Activated CD4-positive, alpha-beta memory T cell treated with anti-CD3 and anti-CD28 coated beads for 36 hours (primary cell): Measurements from ENCODE around the gene KCNQ5. TPM values are rescaled to one million over a fixed set of nuclear protein-coding genes. Genes with fewer than 3 reads are reported as not detected.

Experiments
- CTCF ChIA-PET: fragments of 350-600 bp; sonication (Branson Sonifier 250); formaldehyde crosslinking; loops from one replicate; lab custom pipeline; 2021; ENCODE audit warnings: antibody characterized with exemption, inconsistent platforms; lab: Charles Lee
- POLR2A ChIA-PET: fragments of 350-600 bp; sonication (Branson Sonifier 250); formaldehyde crosslinking; loops from one replicate; lab custom pipeline; 2021; ENCODE audit warnings: antibody characterized with exemption; lab: Charles Lee
- DNase-seq: peaks from one replicate; pipeline ENCODE4 v3.0.0-alpha.2; 2020
- H3K27ac Mint-ChIP-seq: one replicate; pipeline ENCODE4 v1.8.0; 2021; ENCODE audit warnings: mixed read lengths
- H3K27me3 Mint-ChIP-seq: one replicate; pipeline ENCODE4 v1.8.0; 2021; ENCODE audit warnings: mixed read lengths
- H3K36me3 Mint-ChIP-seq: one replicate; pipeline ENCODE4 v1.8.0; 2021; ENCODE audit warnings: mixed read lengths
- H3K4me1 Mint-ChIP-seq: one replicate; pipeline ENCODE4 v1.8.0; 2021; ENCODE audit warnings: low read depth, mixed read lengths
- H3K4me3 Mint-ChIP-seq: one replicate; pipeline ENCODE4 v1.8.0; 2021; ENCODE audit warnings: mild to moderate bottlenecking, mixed read lengths
- H3K9me3 Mint-ChIP-seq: one replicate; pipeline ENCODE4 v1.8.0; 2021; ENCODE audit warnings: mixed read lengths
- intact Hi-C: fragments of 100-400 bp; cut with micrococcal nuclease; formaldehyde crosslinking; loops from one replicate; pipeline ENCODE4 v1.15.1; 2023
- total RNA-seq, 2 experiments: library from RNA; stranded (reverse); gene quantifications; one replicate each; pipeline ENCODE4 v1.2.3, GENCODE V29; 2021

Gene KCNQ5
- total RNA-seq, 2 experiments from 2014 or later: 4.5 to 5.2 TPM

DNA sequence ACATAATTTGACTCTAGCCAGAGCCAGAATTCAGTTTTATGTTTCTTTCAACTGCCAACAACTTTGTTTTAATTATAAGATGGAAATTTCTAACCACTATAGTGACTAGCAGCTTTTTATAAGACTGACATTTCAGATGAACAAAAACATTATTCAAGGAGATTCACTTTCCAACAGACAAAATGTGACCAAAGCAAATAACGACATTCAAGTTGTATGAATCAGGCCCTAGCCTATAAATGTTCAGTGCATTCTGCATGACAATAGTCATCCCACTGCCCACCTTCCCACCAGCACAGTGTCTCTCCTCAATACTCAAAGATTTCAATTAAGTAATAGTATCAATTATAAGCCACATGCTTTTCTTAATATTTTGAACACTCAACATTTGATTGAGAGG, 402.7 kb downstream of the KCNQ5 start:
- H3K27ac Mint-ChIP-seq: no peak overlapping the region
- H3K36me3 Mint-ChIP-seq: no peaks in the 10 kb centered on the region
- ChIA-PET POLR2A (no interaction called here), CTCF (no interaction called here)
- intact Hi-C loops: no loop called here
- H3K9me3 Mint-ChIP-seq: no peaks in the 10 kb centered on the region
- no peak for DNase-seq
- H3K27me3 Mint-ChIP-seq: no peaks in the 10 kb centered on the region
- no peak overlapping the region for H3K4me3 Mint-ChIP-seq
- no peaks in the 10 kb centered on the region for H3K4me1 Mint-ChIP-seq

DNA sequence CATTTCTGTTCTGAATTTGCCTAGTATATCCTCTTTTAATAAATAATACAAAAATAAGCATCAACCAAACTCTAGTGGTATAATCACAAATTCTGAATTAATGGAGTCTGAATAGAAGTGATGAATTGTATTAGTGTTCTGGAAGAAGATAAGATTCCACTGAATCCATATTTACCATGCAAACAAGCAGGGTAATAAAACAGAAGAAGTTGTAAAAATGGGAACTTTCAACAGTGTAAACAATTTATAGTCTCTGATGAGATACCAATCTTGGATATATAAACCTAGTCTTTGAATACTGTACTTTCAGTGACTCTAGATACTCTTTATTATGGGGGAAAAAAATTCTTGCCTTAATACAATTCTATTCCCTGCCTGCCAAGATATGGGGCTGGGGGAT, 405.8 kb downstream of the KCNQ5 start:
- intact Hi-C loops: no loop called here
- Mint-ChIP-seq H3K27ac (no peak overlapping the region), H3K36me3 (no peaks in the 10 kb centered on the region), H3K4me3 (no peak overlapping the region), H3K27me3 (no peaks in the 10 kb centered on the region), H3K4me1 (no peaks in the 10 kb centered on the region), H3K9me3 (no peaks in the 10 kb centered on the region)
- ChIA-PET POLR2A (no interaction called here), CTCF (no interaction called here)
- no peak for DNase-seq

DNA sequence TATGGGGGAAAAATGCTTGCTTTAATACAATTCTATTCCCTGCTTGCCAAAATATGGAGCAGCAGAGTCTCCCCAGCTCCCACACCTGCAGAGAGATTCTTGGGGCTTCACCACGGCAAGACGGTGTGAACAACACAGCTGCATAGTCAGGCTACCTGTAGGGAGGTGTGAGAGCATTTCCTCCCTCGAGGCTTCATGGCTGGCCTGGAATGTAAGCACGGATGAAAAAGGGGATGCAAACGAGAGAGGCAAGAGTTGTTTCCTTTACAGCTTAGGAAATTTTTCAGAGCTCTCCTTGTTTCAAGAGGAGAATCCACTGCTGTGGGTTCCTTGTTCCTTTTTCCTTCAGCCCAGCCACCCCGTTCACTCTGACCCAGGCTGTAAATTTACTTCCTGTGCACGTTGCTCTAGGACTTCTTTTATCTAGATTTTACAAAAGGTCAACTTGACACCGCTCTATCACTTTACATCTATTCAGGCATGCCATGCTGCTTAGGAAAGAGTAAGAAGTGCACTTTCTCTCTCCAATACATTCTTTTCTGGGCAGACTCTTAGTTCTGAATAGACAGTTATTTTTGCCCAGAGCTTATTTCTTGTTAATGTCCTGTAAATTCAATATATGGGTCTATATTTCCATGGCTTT, 406.4 kb downstream of the KCNQ5 start:
- intact Hi-C loops: no loop called here
- Mint-ChIP-seq H3K27me3 (no peaks in the 10 kb centered on the region), H3K9me3 (no peaks in the 10 kb centered on the region), H3K4me3 (no peak overlapping the region), H3K4me1 (no peaks in the 10 kb centered on the region), H3K36me3 (no peaks in the 10 kb centered on the region), H3K27ac (no peak overlapping the region)
- CTCF ChIA-PET: interaction anchor here (1.2 kb wide), 1 partner anchor 412 kb away, joined by 3 read pairs; no protein-coding TSS in a partner anchor
- no peak for DNase-seq
- POLR2A ChIA-PET: no interaction called here

DNA sequence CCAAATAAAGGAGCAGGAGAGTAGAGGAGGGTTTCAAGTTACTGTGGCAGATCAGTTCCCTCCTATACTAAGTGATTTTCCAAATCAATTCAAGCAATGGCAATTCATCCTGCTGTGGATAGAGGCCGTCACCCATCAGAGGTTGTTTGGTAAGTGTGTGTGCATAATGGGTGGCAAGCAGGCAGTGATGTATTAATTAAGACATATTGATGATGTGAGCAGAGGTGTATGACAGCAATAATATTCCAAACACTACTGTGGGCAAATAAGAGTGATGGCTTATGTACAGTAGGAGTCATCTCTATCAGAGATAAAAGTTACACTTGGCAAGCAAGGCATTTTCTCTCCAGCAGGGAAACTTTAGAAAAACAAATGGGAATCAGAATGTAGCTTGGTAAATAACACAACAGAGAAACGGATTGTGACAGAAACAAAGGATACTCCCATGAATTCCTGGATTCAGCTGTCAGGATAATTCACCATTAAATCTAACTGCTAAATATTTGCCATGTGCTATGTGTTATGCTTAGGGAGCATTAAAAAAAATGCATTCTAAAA, 407.1 kb downstream of the KCNQ5 start:
- no peaks in the 10 kb centered on the region for H3K36me3 Mint-ChIP-seq
- DNase-seq: no peak
- no peaks in the 10 kb centered on the region for H3K9me3 Mint-ChIP-seq
- H3K4me1 Mint-ChIP-seq: no peaks in the 10 kb centered on the region
- intact Hi-C loops: no loop called here
- H3K4me3 Mint-ChIP-seq: no peak overlapping the region
- CTCF ChIA-PET: interaction anchor here (0.6 to 1.2 kb wide), 2 partner anchors 151 to 412 kb away, joined by 3 read pairs; no protein-coding TSS in a partner anchor
- no peak overlapping the region for H3K27ac Mint-ChIP-seq
- no peaks in the 10 kb centered on the region for H3K27me3 Mint-ChIP-seq
- POLR2A ChIA-PET: no interaction called here

DNA sequence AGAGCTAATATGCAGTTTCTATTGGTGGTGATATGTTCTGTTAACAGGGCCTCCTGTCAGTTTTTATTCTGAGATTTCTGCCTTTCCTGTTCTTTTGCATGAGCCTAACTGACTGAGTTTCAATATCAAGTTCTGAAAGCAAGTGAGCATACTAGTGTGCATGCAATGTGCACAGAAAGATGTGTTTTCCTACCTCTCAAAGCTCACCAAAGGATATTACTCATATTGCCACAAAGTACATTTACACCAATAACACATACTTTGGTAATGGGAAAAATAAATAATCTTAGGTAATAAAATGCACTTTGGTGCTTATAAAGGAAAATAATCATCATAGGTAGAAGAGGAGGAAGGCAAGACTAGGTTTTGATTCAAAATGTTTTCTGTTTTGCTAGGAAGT, 408.4 kb downstream of the KCNQ5 start:
- H3K36me3 Mint-ChIP-seq: no peaks in the 10 kb centered on the region
- no peaks in the 10 kb centered on the region for H3K27me3 Mint-ChIP-seq
- intact Hi-C loops: no loop called here
- no peaks in the 10 kb centered on the region for H3K4me1 Mint-ChIP-seq
- no peaks in the 10 kb centered on the region for H3K9me3 Mint-ChIP-seq
- H3K4me3 Mint-ChIP-seq: no peak overlapping the region
- no peak overlapping the region for H3K27ac Mint-ChIP-seq
- DNase-seq: no peak
- ChIA-PET POLR2A (no interaction called here), CTCF (interaction anchor here (1.3 kb wide), 1 partner anchor 99 kb away, joined by 3 read pairs; no protein-coding TSS in a partner anchor)

DNA sequence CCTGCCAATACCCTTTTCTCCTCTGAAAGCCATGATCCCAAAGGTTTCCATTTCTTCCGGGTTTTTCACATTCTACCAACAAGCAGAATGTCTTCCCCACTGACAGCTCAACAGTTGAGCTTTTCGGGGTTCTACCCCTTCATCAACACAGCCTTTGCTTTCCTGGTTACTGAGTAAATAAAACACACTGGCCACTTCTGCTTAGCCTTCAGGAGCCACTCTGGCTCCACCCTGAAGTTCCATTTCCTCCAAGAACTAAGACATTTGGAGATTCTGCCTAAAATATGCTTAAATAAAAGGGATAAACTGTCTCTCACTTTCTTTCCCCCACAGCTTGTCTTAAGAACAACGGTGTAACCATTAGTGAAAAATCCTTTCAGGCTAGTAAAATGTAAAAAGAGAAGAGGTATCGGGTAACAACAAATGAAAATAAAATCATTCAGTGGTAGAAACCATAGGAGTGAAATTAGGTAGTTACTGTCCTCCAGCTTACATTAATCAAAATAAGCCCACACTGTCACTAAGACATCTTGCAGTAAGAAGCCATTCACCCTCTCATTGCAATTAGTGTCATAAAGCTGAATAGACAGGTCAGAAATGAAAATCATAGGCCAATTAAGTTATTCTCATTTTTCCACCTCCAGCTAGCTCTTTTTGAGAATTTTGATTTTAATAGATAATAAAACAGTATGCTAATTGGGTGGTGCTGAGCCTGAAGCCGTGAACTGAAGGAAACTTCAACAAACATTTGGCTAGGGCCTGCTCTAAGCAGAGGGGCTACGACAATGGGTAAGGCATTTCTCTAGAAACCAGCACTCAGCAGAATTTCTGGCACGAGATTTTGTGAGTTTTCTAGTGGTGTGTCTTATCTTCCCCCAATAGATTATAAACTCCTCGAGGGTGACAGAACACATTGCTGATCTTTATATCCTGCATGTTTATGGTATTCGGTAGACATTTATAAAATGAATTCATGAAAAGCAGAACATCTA, 409.2 kb downstream of the KCNQ5 start:
- ChIA-PET POLR2A (no interaction called here), CTCF (interaction anchor here (1.3 kb wide), 1 partner anchor 98 kb away, joined by 3 read pairs; no protein-coding TSS in a partner anchor)
- H3K9me3 Mint-ChIP-seq: no peaks in the 10 kb centered on the region
- no peaks in the 10 kb centered on the region for H3K27me3 Mint-ChIP-seq
- no peak overlapping the region for H3K4me3 Mint-ChIP-seq
- intact Hi-C loops: no loop called here
- H3K4me1 Mint-ChIP-seq: no peaks in the 10 kb centered on the region
- no peaks in the 10 kb centered on the region for H3K36me3 Mint-ChIP-seq
- H3K27ac Mint-ChIP-seq: no peak overlapping the region
- no peak for DNase-seq

DNA sequence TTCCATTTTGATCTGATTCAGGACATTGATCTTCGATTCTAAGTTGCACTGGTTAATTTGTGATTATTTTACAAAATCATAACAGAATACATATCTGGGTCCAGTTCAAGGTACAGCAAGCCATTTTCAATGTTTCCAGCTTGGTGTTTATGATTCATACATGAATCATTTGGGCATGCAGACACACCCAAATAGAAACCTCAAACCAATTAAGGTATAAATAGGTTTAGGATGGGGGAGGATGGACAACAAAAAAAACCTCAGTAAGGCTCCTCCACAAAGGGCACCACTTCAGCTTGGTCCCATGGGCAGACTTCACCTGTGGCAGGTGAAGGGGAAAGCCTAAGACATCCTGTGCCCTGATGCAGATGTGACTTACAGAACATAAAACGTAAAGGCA, 410.7 kb downstream of the KCNQ5 start:
- ChIA-PET POLR2A (no interaction called here), CTCF (no interaction called here)
- DNase-seq: no peak
- H3K27ac Mint-ChIP-seq: no peak overlapping the region
- no peaks in the 10 kb centered on the region for H3K36me3 Mint-ChIP-seq
- no peaks in the 10 kb centered on the region for H3K4me1 Mint-ChIP-seq
- H3K4me3 Mint-ChIP-seq: no peak overlapping the region
- intact Hi-C loops: no loop called here
- H3K9me3 Mint-ChIP-seq: no peaks in the 10 kb centered on the region
- H3K27me3 Mint-ChIP-seq: no peaks in the 10 kb centered on the region

DNA sequence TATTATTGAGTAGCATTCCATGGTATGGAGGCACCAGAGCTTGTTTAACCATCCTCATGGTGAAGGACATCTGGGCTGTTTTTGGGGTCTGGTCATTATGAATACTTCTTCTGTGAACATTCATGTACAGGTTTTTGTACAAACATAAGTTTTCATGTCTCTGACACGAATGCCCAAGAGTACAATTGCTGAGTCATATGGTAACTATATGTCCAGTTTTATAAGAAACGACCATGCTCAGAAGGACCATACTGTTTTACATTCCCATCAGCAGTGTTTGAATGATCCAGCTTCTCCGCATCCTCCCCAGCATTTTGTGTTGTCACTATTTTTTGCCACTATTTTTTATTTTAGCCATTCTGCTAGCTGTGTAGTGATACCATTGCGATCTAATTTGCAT, 414.8 kb downstream of the KCNQ5 start:
- peaks cover 16% of the 10 kb centered on the region for H3K9me3 Mint-ChIP-seq
- H3K27me3 Mint-ChIP-seq: no peaks in the 10 kb centered on the region
- no peak for DNase-seq
- no peaks in the 10 kb centered on the region for H3K4me1 Mint-ChIP-seq
- H3K4me3 Mint-ChIP-seq: no peak overlapping the region
- H3K36me3 Mint-ChIP-seq: peaks cover 3% of the 10 kb centered on the region
- POLR2A ChIA-PET: no interaction called here
- H3K27ac Mint-ChIP-seq: no peak overlapping the region
- intact Hi-C loops: no loop called here
- CTCF ChIA-PET: no interaction called here

DNA sequence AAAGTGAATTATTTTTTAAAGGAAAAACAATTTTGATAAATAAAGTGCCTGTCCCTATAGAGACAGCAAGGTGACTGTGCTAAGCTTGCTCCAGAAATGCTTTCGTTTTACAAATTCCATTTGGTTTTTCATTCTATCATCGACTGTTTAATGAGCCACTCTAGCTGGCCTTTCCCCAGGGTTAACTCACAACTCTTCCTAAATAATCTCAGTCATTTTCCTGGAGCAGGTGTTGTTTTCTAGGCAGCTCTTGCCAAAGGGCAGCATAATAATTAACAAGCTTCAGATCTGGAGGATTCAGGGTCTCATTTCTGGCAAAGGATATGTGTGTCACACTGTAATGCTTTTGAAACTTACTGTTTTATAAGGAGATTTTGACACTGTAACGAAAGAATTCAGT, 419.2 kb downstream of the KCNQ5 start:
- H3K36me3 Mint-ChIP-seq: peaks cover 6% of the 10 kb centered on the region

DNA sequence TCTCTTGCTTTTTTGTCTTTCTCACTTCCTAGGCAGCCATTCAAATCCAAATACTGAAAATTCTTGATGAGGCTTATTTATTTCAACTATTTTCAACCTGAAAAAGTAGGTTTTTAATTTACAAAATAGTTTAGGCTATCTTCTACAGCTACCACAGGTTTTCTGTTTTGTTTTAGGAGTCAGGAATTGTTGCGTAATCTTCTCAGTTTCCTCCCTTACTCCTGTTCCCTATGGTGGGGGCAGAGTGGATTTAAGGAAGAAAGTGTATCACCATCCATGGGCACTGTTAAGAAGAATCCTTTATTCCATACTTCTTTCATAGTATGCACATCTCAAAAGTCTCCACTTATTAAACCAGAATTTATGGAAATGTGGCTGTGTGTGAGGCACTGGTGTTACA, 421.0 kb downstream of the KCNQ5 start:
- intact Hi-C loops: no loop called here
- no peaks in the 10 kb centered on the region for H3K27me3 Mint-ChIP-seq
- peaks cover 6% of the 10 kb centered on the region for H3K36me3 Mint-ChIP-seq
- no peak overlapping the region for H3K4me3 Mint-ChIP-seq
- H3K4me1 Mint-ChIP-seq: no peaks in the 10 kb centered on the region
- DNase-seq: no peak
- no peak overlapping the region for H3K27ac Mint-ChIP-seq
- ChIA-PET POLR2A (no interaction called here), CTCF (interaction anchor here (0.6 kb wide), 1 partner anchor 1167 kb away, joined by 3 read pairs; no protein-coding TSS in a partner anchor)
- peaks cover 16% of the 10 kb centered on the region for H3K9me3 Mint-ChIP-seq

More for the DNA sequence above, 419.2 kb downstream of the KCNQ5 start:
- no peaks in the 10 kb centered on the region for H3K4me1 Mint-ChIP-seq
- no peak for DNase-seq
- no peak overlapping the region for H3K27ac Mint-ChIP-seq
- no peaks in the 10 kb centered on the region for H3K27me3 Mint-ChIP-seq
- intact Hi-C loops: no loop called here
- POLR2A ChIA-PET: no interaction called here
- CTCF ChIA-PET: no interaction called here
- peaks cover 16% of the 10 kb centered on the region for H3K9me3 Mint-ChIP-seq
- no peak overlapping the region for H3K4me3 Mint-ChIP-seq

DNA sequence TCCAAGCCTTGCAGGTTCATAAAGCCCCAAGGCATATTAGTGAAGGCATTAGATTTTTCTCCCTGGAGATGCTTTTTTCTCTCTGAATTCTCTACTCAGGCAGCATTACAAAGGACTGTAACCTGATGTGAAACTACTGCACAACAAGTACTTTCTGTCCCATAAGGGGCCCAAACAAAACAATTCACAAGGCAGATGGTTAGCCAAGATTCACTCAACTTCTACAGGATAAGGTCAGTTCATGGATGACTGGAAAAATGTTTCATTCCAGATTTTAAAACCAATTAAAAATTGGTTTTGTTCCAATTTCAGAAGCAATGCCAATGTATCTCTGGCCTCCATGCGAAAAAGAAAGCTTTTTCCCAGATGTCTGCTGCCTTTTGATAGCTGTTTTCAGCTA, 421.6 kb downstream of the KCNQ5 start:
- Mint-ChIP-seq H3K36me3 (peaks cover 6% of the 10 kb centered on the region), H3K27me3 (no peaks in the 10 kb centered on the region), H3K4me3 (no peak overlapping the region), H3K27ac (no peak overlapping the region), H3K4me1 (no peaks in the 10 kb centered on the region), H3K9me3 (peaks cover 16% of the 10 kb centered on the region)
- POLR2A ChIA-PET: no interaction called here
- DNase-seq: no peak
- CTCF ChIA-PET: no interaction called here
- intact Hi-C loops: no loop called here

DNA sequence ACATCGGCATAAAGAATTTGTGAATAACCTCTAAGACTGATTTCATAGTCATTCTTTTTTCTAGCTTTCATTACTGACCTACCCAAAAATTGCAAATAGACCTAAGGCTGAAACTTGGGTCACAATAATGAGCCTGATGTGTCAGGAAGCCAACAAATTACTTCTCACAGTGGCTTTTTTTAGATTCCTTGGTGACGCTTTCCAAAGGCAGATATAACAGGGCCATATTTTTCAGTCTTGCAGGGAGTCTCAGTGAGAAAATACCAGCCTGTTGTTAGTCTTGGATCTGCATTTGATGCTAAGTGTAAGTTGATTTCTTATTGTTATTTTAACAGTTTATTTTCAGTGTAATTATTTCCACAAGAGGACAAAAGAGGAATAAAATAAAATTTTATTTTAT, 423.7 kb downstream of the KCNQ5 start:
- Mint-ChIP-seq H3K36me3 (peaks cover 2% of the 10 kb centered on the region), H3K27me3 (no peaks in the 10 kb centered on the region), H3K4me1 (no peaks in the 10 kb centered on the region), H3K9me3 (no peaks in the 10 kb centered on the region), H3K4me3 (no peak overlapping the region), H3K27ac (no peak overlapping the region)
- ChIA-PET POLR2A (no interaction called here), CTCF (no interaction called here)
- DNase-seq: no peak
- intact Hi-C loops: no loop called here
